ENCODE data around the gene OTOG.

The OTOG gene

GRCh38 chr11:17547051-17547577 lies at the start of gene OTOG:
TSS of gene OTOG (plus strand) at chr11:17547259. CDS start at chr11:17547373, 114 bp downstream.
- DNase-seq (ENCODE audit: low read depth, low spot score) = no peak
- Histone ChIP-seq H3K9ac (ENCODE audit: insufficient read length) (no peak within 1 kb of the TSS), H3K4me3 (no peak within 1 kb of the TSS), H3K36me3 (ENCODE audit: insufficient read depth, low read length) (no peaks in the 10 kb centered on the region), H3K9me3 (ENCODE audit: low read depth, low read length) (no peaks in the 10 kb centered on the region), H3K27ac (no peak within 1 kb of the TSS)
- TF ChIP-seq EZH2 (IDR thresholded peaks at IDR 0.05) (no peak), FOXP2 (optimal IDR thresholded peaks at IDR 0.05; ENCODE audit: control extremely low read depth, extremely low read length, insufficient read depth) (no peak), POLR2AphosphoS5 (IDR thresholded peaks at IDR 0.05; ENCODE audit: borderline replicate concordance, low read depth, low read length) (no peak)

GRCh38 chr11:17498058-17498457 lies 49.0 kb upstream of the OTOG start:
- Histone ChIP-seq H3K9ac (ENCODE audit: insufficient read length) (no peak overlapping the region), H3K36me3 (ENCODE audit: insufficient read depth, low read length) (no peaks in the 10 kb centered on the region), H3K27ac (no peak overlapping the region), H3K9me3 (ENCODE audit: low read depth, low read length) (no peaks in the 10 kb centered on the region), H3K4me3 (no peak overlapping the region)
- DNase-seq (ENCODE audit: low read depth, low spot score) = no peak
- TF ChIP-seq EZH2 (IDR thresholded peaks at IDR 0.05) = no peak
- no peak for TF ChIP-seq FOXP2 (optimal IDR thresholded peaks at IDR 0.05; ENCODE audit: control extremely low read depth, extremely low read length, insufficient read depth)
- no peak for TF ChIP-seq POLR2AphosphoS5 (IDR thresholded peaks at IDR 0.05; ENCODE audit: borderline replicate concordance, low read depth, low read length)

GRCh38 chr11:17498475-17498874 lies 48.6 kb upstream of the OTOG start:
- no peak overlapping the region for H3K4me3 ChIP-seq
- no peaks in the 10 kb centered on the region for H3K9me3 ChIP-seq (ENCODE audit: low read depth, low read length)
- no peaks in the 10 kb centered on the region for H3K36me3 ChIP-seq (ENCODE audit: insufficient read depth, low read length)
- DNase-seq (ENCODE audit: low read depth, low spot score) = no peak
- no peak overlapping the region for H3K27ac ChIP-seq
- TF ChIP-seq POLR2AphosphoS5 (IDR thresholded peaks at IDR 0.05; ENCODE audit: borderline replicate concordance, low read depth, low read length) (no peak), EZH2 (IDR thresholded peaks at IDR 0.05) (no peak), FOXP2 (optimal IDR thresholded peaks at IDR 0.05; ENCODE audit: control extremely low read depth, extremely low read length, insufficient read depth) (no peak)
- no peak overlapping the region for H3K9ac ChIP-seq (ENCODE audit: insufficient read length)

GRCh38 chr11:17500673-17501072 lies 46.4 kb upstream of the OTOG start:
- Histone ChIP-seq H3K36me3 (ENCODE audit: insufficient read depth, low read length) (no peaks in the 10 kb centered on the region), H3K27ac (no peak overlapping the region), H3K4me3 (no peak overlapping the region), H3K9me3 (ENCODE audit: low read depth, low read length) (no peaks in the 10 kb centered on the region), H3K9ac (ENCODE audit: insufficient read length) (no peak overlapping the region)
- no peak for TF ChIP-seq POLR2AphosphoS5 (IDR thresholded peaks at IDR 0.05; ENCODE audit: borderline replicate concordance, low read depth, low read length)
- TF ChIP-seq FOXP2 (optimal IDR thresholded peaks at IDR 0.05; ENCODE audit: control extremely low read depth, extremely low read length, insufficient read depth) = no peak
- TF ChIP-seq EZH2 (IDR thresholded peaks at IDR 0.05) = no peak
- no peak for DNase-seq (ENCODE audit: low read depth, low spot score)

GRCh38 chr11:17502630-17503029 lies 44.4 kb upstream of the OTOG start:
- no peak for DNase-seq (ENCODE audit: low read depth, low spot score)
- Histone ChIP-seq H3K4me3 (no peak overlapping the region), H3K9me3 (ENCODE audit: low read depth, low read length) (no peaks in the 10 kb centered on the region), H3K27ac (no peak overlapping the region), H3K36me3 (ENCODE audit: insufficient read depth, low read length) (no peaks in the 10 kb centered on the region), H3K9ac (ENCODE audit: insufficient read length) (no peak overlapping the region)
- TF ChIP-seq EZH2 (IDR thresholded peaks at IDR 0.05) (no peak), FOXP2 (optimal IDR thresholded peaks at IDR 0.05; ENCODE audit: control extremely low read depth, extremely low read length, insufficient read depth) (no peak), POLR2AphosphoS5 (IDR thresholded peaks at IDR 0.05; ENCODE audit: borderline replicate concordance, low read depth, low read length) (no peak)

GRCh38 chr11:17504330-17505107 lies 42.5 kb upstream of the OTOG start:
- no peak for TF ChIP-seq EZH2 (IDR thresholded peaks at IDR 0.05)
- TF ChIP-seq POLR2AphosphoS5 (IDR thresholded peaks at IDR 0.05; ENCODE audit: borderline replicate concordance, low read depth, low read length) = no peak
- TF ChIP-seq FOXP2 (optimal IDR thresholded peaks at IDR 0.05; ENCODE audit: control extremely low read depth, extremely low read length, insufficient read depth) = no peak
- H3K9ac ChIP-seq (ENCODE audit: insufficient read length) = no peak overlapping the region
- no peak for DNase-seq (ENCODE audit: low read depth, low spot score)
- H3K36me3 ChIP-seq (ENCODE audit: insufficient read depth, low read length) = no peaks in the 10 kb centered on the region
- H3K9me3 ChIP-seq (ENCODE audit: low read depth, low read length) = no peaks in the 10 kb centered on the region
- H3K4me3 ChIP-seq = no peak overlapping the region
- H3K27ac ChIP-seq = no peak overlapping the region

- no peaks in the 10 kb centered on the region for H3K9me3 ChIP-seq (ENCODE audit: low read depth, low read length)
- H3K27ac ChIP-seq = no peak overlapping the region
- no peak overlapping the region for H3K9ac ChIP-seq (ENCODE audit: insufficient read length)
- no peak for TF ChIP-seq EZH2 (IDR thresholded peaks at IDR 0.05)
- TF ChIP-seq POLR2AphosphoS5 (IDR thresholded peaks at IDR 0.05; ENCODE audit: borderline replicate concordance, low read depth, low read length) = no peak
- no peak for TF ChIP-seq FOXP2 (optimal IDR thresholded peaks at IDR 0.05; ENCODE audit: control extremely low read depth, extremely low read length, insufficient read depth)
- no peaks in the 10 kb centered on the region for H3K36me3 ChIP-seq (ENCODE audit: insufficient read depth, low read length)
- H3K4me3 ChIP-seq = no peak overlapping the region
- no peak for DNase-seq (ENCODE audit: low read depth, low spot score)
Observed at GRCh38 chr11:17505146-17505545, 41.9 kb upstream of the OTOG start.

- Histone ChIP-seq H3K9me3 (ENCODE audit: low read depth, low read length) (no peaks in the 10 kb centered on the region), H3K4me3 (no peak overlapping the region), H3K36me3 (ENCODE audit: insufficient read depth, low read length) (no peaks in the 10 kb centered on the region), H3K9ac (ENCODE audit: insufficient read length) (no peak overlapping the region), H3K27ac (no peak overlapping the region)
- DNase-seq (ENCODE audit: low read depth, low spot score) = no peak
- TF ChIP-seq EZH2 (IDR thresholded peaks at IDR 0.05) (no peak), FOXP2 (optimal IDR thresholded peaks at IDR 0.05; ENCODE audit: control extremely low read depth, extremely low read length, insufficient read depth) (no peak), POLR2AphosphoS5 (IDR thresholded peaks at IDR 0.05; ENCODE audit: borderline replicate concordance, low read depth, low read length) (no peak)
Observed at GRCh38 chr11:17506314-17506713, 40.7 kb upstream of the OTOG start.
